NCI-H146 treated with DMSO at 0.1 percent for 48 hours (cell line): Measurements from ENCODE around the gene PAX5.
A peak's percentile ranks its signal among the peaks of the same experiment; 100 is the strongest.
"Not testable (repeated sequence)": the region's sequence is repeated elsewhere in the genome, so short reads cannot be mapped to it uniquely, and the experiment has no call there.

Experiments
- DNase-seq: peaks from one replicate; lab custom pipeline; 2025; ENCODE audit not compliant: unreplicated experiment; lab: John Stamatoyannopoulos, UW

PAX5 gene

DNA sequence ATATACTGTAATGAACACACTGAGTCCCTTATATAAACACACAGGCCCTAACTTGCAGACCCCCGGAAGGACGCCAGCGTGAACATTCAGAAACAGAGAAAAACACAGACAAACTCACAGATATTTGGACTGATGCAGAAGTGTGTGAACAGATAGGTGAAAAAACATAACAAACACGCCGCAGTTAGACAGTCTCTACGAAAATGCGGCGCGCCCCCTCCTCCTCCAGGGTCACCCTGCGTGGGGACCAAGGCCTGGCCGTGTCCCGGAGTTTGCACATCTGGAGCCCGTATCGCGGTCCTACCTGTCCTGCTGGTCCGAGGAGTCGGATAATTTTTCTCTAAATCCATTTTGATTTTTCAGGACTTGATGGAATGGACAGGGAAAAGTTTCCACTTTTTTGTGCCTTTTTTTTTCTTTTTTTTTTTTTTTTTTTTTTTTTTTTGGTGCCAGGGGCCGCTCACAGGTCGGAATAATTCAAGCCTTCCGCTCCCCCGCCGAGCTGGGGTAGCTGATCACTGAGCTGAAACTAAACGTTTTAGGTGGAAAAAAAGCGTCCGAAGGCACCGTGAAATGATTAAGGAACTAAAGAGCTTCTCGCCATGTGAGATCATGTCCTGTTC is at the start of gene PAX5:
Gene PAX5 (minus strand): TSS at position 587 of the 623 bp plus-strand sequence. CDS start 237 bp downstream, at position 350.
- DNase-seq, result no peak

DNA sequence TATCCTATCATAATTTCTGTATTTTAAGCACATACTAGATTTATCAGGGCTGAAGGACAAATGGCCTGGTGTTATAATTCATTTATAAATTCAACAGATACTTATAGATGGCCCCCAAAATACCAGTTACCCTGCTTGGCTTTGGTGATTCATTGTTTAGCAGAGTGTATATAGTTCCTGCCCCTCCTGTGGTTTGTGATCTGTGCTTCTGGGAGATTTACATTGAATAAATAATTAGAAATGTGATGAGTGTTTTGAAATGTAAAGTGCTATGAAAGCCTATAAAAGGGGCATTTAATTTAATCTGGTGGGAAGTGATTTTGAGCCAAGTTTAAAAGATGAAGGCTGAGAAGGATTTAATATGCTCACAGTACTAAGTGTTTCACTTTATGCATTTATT is 49.6 kb upstream of the PAX5 start:
- no peak for DNase-seq

DNA sequence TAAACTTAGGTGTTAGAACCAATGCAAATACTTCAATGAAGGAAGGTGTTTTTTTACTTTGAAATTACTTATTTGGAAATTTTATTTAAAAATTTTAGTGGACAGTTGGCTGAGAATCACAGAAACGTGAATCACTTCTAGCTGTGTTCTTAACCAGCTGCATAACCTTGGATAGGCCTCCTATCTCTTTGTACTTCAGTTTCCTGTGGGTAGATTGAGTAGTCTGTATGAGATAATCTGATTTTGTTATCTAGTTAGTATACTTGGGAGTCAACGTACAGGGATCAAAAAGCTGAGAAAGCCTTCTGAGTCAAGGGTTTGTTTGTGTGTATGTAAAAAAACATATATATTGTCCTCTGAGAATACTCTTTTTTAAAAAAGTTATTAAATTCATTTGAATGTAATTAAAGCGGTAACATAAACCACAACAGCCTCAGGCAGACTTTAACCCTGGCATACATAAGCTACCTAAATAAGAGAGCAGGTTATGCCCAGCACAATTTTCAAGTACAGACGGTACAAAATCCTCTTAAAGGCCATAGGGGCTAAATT is 48.2 kb upstream of the PAX5 start:
- DNase-seq, result no peak

DNA sequence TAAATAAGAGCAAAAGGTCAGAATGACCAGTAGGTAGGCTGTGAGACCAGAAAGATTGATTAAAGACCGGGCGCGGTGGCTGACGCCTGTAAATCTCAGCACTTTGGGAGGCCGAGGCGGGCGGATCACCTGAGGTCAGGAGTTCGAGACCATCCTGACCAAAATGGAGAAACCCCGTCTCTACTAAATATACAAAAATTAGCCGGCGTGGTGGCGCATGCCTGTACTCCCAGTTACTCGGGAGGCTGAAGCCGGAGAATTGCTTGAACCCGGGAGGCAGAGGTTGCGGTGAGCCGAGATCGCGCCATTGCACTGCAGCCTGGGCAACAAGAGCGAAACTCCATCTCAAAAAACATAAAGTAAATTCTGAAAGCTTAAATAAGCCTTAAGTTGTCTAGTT is 47.4 kb upstream of the PAX5 start:
- not testable (repeated sequence) for DNase-seq

DNA sequence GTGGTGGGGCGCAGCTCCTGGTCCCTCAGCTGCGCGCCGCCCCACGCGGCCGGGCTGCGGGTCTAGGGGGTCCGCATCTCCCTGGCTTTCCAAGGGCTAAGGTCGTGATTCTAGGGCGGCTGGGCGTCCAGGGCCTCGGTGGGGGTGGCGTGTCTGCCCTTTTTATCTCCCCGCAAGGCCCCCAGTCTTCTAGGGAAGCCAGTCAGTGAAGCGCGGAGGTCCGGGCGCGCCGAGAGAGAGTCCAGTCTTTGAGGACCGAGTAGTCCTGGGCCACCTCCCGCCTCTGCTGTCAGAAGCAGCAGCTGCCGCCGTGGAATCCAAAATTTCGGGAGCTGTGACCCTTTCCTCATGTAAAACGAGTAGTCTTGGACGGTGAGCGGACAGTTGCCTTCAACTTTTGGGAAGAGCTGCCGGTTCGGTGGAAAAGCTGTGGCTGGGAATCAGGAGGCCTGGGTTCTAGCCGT is 46.1 kb upstream of the PAX5 start:
- not testable (repeated sequence) for DNase-seq

DNA sequence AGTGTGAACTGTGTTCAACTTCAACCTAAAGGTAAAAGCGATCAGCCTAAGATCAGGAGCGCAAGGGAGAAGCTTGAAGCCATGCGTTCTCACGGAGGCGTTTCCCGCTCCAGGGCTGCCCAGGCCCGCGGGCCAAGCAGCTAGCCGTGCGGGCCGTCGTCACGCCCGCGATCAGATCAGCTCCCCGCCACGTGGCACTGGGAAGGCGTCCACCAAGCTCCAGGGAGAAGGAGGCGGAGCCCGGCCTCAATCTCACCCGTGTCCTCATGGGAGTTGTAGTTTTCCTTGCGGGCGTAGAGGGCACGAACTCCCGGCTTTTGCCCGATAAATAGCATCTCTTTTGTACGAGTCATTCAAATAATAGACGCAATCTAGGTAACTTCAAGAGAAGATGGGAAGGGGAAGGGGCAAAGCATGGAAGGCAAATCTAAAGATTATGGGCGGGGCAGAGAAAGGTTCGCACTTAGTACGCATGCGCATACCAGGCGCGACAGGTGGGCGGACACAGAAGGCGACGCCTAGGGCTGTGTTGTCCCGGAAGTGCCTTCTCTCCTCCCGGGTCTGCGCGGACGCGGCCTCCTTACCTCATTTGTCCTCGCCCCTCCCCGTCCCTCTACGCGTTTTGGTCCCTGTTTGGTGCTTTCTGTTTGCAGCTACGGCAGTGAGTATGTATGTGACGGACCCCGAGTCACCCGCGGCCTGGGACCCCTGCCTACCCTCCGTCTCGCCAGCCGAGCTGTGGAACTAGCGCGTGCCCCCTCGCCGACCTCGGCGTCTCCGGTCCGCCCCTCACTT is 45.5 kb upstream of the PAX5 start:
- DNase-seq, result peak; percentile 98

DNA sequence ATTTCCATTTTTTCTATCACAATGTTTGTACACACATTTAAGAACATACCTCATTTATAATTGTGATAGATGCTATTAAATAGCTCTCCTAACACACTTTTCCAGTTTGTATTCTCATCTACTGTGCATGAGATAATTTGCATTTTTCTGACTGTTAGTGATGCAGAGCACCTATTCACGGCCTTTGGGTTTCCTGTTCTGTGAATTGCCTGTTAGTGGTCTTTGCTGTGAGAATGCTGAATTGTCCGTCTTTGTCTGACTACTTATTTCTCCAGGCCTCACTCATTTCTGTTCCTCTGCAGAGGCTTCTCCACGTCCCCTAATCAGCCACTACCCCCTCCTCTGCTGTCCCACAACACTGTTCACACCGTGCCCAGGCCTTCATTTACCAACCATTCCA is 40.7 kb upstream of the PAX5 start:
- not testable (repeated sequence) for DNase-seq

DNA sequence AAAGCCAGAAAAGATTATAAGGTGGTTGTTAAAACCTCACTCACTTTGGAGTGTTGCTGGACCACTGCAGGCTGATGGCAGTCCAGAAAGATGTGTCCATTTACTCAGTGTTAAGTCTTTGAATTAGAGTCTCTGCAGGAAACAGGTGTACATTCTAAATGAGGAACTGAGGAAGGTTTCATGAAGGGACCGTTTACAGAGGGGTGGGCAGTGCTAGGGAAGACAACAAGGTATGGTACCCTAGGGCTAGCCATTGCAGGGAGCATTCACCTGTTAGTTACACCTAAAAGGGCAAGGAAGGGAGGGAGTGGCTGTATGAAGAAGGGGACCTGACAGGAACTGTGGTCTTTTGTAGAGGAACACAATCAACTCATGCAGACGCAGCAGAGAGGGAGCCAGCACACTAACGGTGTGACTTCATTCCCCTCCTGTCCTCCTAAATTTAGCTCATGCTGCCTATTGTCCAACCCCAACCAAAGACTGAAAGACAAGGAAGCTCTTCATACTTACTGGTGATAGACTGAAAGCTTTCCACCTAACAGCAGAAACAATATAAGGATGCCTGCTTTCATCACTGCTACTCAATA is 32.2 kb upstream of the PAX5 start:
- DNase-seq, result no peak

DNA sequence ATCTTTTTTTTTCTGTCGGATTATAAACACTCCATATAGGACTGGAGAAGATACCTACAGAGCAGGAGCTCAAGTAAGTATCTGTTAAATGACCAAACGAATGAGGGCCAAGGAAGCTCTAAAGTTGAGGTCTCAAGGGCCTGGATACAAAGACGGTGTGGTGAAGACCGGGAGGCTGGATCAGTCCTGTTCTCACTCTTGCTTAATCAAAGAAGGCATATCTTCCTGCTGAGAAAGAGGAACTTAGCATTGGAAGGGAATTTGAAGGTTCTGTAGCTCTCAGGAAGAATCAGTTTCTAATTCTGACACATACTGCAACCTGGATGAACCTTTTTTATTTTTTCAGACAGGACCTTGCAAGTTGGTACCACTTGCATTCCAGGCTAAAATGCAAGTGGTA is 28.3 kb upstream of the PAX5 start:
- no peak for DNase-seq

DNA sequence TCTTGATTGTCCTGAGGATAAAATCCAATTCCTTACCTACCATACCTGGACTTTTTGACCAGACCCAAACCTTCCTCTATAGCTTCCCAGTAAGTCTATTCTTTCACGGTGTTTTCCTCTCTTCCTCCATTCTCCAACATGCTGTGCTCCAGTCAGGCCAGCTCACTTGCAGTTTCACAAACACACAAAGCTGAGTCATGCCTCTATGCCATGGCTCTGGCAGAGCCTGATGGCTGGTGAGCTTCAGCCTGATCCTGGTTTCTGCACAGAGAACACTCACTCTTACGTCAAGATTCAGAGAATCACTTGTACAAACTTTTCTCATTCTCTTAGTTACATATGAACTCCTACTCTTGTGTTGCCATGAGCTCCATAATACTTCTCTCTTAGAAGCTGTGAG is 27.7 kb upstream of the PAX5 start:
- DNase-seq, result no peak

DNA sequence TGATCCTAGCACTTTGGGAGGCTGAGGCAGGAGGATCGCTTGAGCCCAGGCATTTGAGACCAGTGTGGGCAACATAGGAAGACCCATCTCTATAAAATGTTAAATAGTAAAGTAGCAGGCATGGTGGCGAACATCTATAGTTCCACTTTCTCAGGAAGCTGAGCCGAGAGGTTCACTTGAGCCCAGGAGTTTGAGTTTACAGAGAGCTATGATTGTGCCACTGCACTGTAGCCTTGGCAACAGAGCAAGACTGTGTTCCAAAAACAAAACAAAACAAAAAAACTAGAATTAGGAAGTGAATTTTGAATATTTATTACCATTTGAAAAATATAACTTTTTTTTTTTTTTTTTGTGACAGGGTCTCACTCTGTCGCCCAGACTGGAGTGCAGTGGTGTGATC is 26.8 kb upstream of the PAX5 start:
- no peak for DNase-seq

DNA sequence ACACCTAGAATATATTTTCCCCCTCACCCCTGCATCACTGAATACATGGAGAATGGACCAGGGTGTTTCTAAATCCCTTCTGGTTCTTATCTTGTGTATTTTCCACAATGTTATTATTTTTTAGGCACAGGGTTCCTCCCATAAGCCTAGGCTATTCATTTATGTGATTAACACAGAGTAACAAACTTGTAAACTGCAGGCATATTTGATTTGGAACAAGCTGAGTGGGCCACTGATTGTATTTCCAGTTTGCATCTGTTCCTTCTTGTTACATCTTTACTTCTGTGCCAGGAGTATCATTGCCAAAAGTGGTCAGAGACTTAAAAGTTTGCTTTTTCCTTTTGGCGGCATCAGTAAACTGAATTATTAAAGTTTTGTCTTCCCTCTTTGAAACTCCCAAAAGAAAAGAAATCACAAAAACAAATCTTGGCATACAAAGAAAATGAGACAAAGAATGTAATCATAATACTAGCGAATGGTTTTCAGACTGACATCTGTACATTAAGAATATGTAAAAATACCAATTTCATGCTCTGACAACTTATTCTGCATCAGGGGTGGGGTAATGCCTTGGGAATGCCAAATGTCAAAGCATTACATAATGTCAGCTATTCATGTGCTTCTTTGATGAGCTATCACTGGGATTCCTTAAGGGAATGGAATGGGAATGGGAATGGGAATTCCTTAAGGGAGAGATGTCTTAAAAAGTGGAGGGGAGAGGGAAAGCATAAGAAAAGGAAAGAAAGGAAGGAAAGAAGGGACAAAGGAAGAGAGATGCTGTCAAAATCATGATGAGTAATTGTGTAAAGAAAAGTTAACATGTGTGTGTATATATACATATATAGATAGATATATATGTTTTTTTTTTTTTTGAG is 22.2 kb upstream of the PAX5 start:
- no peak for DNase-seq

DNA sequence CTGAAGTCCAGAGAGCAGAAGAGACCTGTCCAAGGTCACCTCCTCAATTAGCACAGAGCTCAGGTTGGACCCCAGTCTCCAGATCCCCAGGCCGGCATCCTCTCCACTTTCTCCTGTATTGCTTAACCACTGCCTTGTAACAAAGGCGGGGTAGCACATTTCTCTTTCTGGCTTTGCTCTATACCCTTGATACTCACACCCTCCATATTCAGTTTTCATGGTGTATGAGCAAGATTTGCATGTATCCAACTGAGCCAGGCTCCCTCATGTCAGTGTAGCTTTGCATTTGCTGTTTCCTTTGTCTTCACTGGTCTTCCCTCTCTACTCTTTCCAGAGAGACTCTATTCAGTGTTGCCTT is 20.3 kb upstream of the PAX5 start:
- DNase-seq, result not testable (repeated sequence)

DNA sequence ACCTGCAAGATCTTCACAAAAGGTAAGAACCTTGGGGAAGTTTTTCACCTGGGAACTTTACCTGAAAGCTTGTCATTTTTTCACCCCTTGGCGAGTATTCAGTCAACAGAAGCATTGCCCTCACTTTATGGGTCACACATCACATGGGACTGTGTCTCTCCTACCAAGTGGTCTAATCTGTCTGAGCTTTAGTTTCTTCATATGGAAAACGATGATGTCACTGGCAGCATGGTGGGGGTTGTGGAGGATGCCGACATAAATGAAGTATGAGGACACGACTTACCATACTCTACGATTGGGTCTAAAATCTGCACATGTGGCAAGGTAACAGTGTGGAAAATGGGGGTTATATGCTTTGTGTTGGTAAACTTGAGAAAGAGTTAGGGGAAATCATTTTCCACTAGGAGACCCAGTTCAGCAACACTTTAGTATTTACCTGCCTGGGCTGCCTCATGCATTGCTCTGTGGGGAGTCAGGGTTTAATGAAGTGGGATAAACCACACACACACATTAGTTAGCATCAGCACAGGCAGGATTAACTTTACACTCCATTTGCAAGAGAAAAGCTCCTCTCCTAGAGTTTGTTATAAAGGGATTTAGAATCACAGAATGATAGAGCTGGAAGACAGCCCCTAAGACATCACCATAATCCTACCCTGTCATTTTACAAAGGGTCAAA is 19.8 kb upstream of the PAX5 start:
- no peak for DNase-seq

DNA sequence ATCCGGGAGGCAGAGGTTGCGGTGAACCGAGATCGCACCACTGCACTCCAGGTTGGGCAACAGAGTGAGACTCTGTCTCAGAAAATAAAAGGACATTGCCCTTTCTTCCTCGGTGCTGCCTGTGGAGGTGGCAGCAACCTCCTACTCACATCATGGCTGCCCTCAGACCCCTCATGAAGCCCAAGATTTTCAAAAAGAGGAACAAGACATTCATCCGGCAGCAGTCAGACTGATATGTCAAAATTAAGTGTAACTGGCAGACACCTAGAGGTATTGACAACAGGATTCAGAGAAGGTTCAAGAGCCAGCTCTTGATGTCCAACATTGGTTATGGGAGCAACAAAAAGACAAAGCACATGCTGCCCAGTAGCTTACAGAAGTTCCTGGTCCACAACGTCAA is 12.6 kb upstream of the PAX5 start:
- DNase-seq, result no peak

DNA sequence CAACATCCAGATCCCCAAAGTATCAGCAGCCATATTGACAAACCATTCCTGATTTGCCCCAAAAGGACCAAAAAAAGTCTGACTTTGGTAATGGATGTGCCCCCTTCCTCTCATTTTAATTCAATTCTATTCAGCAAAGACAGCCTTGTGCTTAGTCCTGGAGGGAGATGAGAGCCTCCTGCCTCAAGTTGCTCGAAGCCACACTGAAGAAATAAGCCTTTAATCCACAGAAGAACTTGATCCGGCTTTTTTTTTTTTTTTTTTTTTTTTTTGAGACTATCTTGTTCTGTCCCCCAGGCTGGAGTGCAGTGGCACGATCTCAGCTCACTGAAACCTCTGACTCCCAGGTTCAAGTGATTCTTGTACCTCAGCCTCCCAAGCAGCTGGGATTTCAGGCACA is 8.4 kb upstream of the PAX5 start:
- no peak for DNase-seq

DNA sequence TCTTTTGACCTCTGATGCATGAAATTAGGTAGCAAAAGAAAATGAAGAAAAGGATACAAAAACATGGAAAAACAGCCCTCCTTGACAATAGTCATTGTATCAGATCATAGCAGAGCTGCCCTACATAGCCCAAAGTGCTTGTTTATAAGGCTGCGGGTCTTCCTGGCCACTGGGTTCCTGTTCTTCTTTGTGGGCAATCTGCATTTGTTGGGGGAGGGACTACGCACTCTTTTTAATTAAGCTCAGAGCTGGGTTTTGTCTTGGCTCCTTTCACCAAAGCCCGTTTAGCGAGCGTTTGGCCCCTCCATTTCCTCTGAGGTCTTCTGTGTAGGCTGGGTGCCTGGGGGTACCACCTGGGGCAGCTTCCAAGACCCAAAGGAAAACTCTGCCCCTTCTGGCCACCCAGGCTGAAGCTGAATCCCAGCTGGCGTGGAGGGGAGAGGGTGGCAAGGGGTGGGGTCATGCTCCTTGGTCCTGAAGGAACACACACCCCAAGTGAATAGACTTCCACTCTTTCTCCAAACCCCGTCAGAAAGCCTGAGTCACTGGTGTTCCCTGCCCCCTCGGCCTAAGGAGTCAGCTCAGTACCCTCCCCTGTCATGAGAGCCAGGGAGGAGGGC is 6.5 kb upstream of the PAX5 start:
- DNase-seq, result no peak

DNA sequence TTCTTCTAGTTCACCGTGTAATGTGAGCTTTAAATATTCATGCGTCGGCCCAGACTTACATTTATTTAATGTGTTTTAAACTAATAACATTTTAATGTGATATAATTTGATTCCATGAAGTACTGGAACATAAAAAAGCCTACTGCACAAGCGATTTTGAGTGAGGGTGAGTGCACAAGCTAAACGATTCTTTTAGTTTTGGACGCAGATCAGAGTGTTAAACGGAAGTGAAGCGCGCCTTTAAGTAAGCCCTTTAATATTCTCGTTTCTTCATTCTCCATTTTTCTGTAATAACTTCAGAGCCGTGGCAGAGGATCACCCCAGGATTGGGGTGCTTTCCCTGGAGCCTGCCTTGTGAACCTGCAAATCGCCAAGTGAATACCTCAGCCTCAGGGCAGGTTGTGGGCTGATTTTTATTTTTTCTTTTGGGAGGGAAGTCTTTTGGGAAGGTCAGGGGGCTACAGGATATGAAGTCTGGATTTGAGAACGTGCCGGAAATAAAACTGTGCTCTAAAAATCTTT is 4.9 kb upstream of the PAX5 start:
- DNase-seq, result no peak

DNA sequence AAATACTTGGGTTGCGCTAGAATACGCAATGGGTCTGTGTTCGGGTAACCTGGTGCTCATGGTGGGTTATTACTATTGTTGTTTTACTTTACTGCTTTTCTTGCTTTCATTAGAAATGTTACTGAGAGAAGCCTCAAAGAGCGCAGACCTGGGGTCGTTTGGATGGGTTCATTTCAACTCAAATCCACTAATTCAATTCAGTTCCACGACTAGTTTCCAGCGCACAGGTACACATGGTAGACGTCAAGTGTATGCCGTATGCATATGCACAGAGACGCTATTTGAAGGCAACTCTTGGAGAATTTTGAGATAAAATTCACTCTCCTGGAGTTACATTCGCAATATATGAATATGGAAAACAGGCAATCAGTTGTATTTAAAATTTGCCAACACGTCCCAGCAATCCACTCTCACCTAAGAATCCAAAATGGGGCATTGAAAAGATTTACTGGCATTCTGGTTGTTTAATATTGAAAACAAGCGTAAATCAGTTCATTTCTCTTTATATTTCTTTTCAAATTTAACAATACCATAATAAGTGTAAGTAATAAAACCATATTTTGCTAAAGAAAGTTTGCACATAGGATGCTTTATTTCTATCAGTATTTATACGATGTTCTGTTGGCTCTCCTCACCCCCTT is 4.4 kb upstream of the PAX5 start:
- DNase-seq, result no peak
